ENCODE data around the gene CELA2B. TPM values are rescaled to one million over a fixed set of nuclear protein-coding genes. Genes with fewer than 3 reads are reported as not detected.

The CELA2B gene
- total and polyA plus RNA-seq, 8 donors = 0.63 to 1.7 (median 0.98) TPM; not detected in 1

GRCh38 chr1:15446212-15446611, 29.7 kb upstream of the CELA2B start:
- TF ChIP-seq CTCF (IDR thresholded peaks at IDR 0.05) = no peak
- DNase-seq (no peak), ATAC-seq (no peak)
- Histone ChIP-seq H3K4me1 (no peaks in the 10 kb centered on the region), H3K27ac (no peak overlapping the region), H3K27me3 (peaks cover 0 to 12% of the 10 kb centered on the region in 2 donors), H3K4me3 (no peak overlapping the region), H3K36me3 (no peaks in the 10 kb centered on the region), H3K9me3 (no peaks in the 10 kb centered on the region)
- intact Hi-C loops (cut with DNase I) = no loop called here

- no peak for DNase-seq
- H3K9me3 ChIP-seq = no peaks in the 10 kb centered on the region
- no peak for ATAC-seq
- no peaks in the 10 kb centered on the region for H3K4me1 ChIP-seq
- no peak overlapping the region for H3K27ac ChIP-seq
- intact Hi-C loops (cut with DNase I) = no loop called here
- peaks cover 0 to 12% of the 10 kb centered on the region in 2 donors for H3K27me3 ChIP-seq
- no peak overlapping the region for H3K4me3 ChIP-seq
- TF ChIP-seq CTCF (IDR thresholded peaks at IDR 0.05) = no peak
- H3K36me3 ChIP-seq = no peaks in the 10 kb centered on the region
Observed at GRCh38 chr1:15448877-15449462, 26.9 kb upstream of the CELA2B start.

GRCh38 chr1:15449567-15449966, 26.3 kb upstream of the CELA2B start:
- intact Hi-C loops (cut with DNase I) = no loop called here
- Histone ChIP-seq H3K36me3 (no peaks in the 10 kb centered on the region), H3K9me3 (no peaks in the 10 kb centered on the region), H3K27me3 (peaks cover 0 to 12% of the 10 kb centered on the region in 2 donors), H3K27ac (no peak overlapping the region), H3K4me1 (no peaks in the 10 kb centered on the region), H3K4me3 (no peak overlapping the region)
- no peak for DNase-seq
- ATAC-seq = no peak
- no peak for TF ChIP-seq CTCF (IDR thresholded peaks at IDR 0.05)

GRCh38 chr1:15451014-15451722, 24.7 kb upstream of the CELA2B start:
- H3K36me3 ChIP-seq = no peaks in the 10 kb centered on the region
- H3K4me1 ChIP-seq = no peaks in the 10 kb centered on the region
- intact Hi-C loops (cut with DNase I) = no loop called here
- no peaks in the 10 kb centered on the region for H3K9me3 ChIP-seq
- H3K27ac ChIP-seq = no peak overlapping the region
- H3K4me3 ChIP-seq = no peak overlapping the region
- ATAC-seq = no peak
- DNase-seq = no peak
- no peak for TF ChIP-seq CTCF (IDR thresholded peaks at IDR 0.05)
- H3K27me3 ChIP-seq = peaks cover 0 to 8% of the 10 kb centered on the region in 2 donors

- no peak for TF ChIP-seq CTCF (IDR thresholded peaks at IDR 0.05)
- DNase-seq (no peak), ATAC-seq (no peak)
- no peak overlapping the region for H3K27ac ChIP-seq
- H3K27me3 ChIP-seq = peaks cover 0 to 6% of the 10 kb centered on the region in 2 donors
- H3K4me3 ChIP-seq = no peak overlapping the region
- H3K36me3 ChIP-seq = no peaks in the 10 kb centered on the region
- no peaks in the 10 kb centered on the region for H3K9me3 ChIP-seq
- H3K4me1 ChIP-seq = no peaks in the 10 kb centered on the region
- intact Hi-C loops (cut with DNase I) = no loop called here
Observed at GRCh38 chr1:15452216-15452615, 23.7 kb upstream of the CELA2B start.
